ENCODE data around the gene ACACB. TPM values are rescaled to one million over a fixed set of nuclear protein-coding genes. Genes with fewer than 3 reads are reported as not detected.
A peak's percentile ranks its signal among the peaks of the same experiment; 100 is the strongest.

Gene ACACB
- total and polyA plus RNA-seq, 12 donors: 12.8 to 241 (median 107) TPM

DNA sequence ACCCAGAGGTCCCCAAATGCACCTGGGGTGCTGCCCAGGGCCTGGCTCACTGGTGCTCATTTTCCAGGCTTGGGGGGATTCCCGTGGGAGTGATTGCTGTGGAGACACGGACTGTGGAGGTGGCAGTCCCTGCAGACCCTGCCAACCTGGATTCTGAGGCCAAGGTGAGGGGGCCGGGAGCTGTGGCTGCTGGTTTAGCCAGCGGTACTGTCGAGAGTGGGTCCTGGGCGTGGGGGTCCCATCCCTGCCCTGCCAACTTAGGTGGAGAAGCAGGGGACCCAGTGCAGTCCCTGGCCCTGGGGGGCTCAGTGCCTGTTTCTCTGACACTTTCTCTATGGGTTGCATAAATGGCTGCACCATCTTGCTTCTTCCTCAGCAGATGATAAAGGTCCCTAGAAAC is 141.8 kb downstream of the ACACB start:
- TF ChIP-seq, protein P1, sequence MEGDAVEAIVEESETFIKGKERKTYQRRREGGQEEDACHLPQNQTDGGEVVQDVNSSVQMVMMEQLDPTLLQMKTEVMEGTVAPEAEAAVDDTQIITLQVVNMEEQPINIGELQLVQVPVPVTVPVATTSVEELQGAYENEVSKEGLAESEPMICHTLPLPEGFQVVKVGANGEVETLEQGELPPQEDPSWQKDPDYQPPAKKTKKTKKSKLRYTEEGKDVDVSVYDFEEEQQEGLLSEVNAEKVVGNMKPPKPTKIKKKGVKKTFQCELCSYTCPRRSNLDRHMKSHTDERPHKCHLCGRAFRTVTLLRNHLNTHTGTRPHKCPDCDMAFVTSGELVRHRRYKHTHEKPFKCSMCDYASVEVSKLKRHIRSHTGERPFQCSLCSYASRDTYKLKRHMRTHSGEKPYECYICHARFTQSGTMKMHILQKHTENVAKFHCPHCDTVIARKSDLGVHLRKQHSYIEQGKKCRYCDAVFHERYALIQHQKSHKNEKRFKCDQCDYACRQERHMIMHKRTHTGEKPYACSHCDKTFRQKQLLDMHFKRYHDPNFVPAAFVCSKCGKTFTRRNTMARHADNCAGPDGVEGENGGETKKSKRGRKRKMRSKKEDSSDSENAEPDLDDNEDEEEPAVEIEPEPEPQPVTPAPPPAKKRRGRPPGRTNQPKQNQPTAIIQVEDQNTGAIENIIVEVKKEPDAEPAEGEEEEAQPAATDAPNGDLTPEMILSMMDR (IDR thresholded peaks at IDR 0.05): no peak
- WGBS, 2 donors: 84 to 89% methylated on average over 6 of the region's 6 CpGs
- Histone ChIP-seq H3K36me3 (peaks cover 3 to 100% (median 88%) of the 10 kb centered on the region in 9 donors), H3K27ac (no peak overlapping the region), H3K9me3 (peaks cover 0 to 16% (median 4%) of the 10 kb centered on the region in 11 donors), H3K4me1 (no peaks in the 10 kb centered on the region), H3K4me3 (no peak overlapping the region), H3K27me3 (no peaks in the 10 kb centered on the region)
- ATAC-seq: peak in 1 of 8 donors; percentile 9
- no peak for DNase-seq
- intact Hi-C loops (cut with DNase I): no loop called here

DNA sequence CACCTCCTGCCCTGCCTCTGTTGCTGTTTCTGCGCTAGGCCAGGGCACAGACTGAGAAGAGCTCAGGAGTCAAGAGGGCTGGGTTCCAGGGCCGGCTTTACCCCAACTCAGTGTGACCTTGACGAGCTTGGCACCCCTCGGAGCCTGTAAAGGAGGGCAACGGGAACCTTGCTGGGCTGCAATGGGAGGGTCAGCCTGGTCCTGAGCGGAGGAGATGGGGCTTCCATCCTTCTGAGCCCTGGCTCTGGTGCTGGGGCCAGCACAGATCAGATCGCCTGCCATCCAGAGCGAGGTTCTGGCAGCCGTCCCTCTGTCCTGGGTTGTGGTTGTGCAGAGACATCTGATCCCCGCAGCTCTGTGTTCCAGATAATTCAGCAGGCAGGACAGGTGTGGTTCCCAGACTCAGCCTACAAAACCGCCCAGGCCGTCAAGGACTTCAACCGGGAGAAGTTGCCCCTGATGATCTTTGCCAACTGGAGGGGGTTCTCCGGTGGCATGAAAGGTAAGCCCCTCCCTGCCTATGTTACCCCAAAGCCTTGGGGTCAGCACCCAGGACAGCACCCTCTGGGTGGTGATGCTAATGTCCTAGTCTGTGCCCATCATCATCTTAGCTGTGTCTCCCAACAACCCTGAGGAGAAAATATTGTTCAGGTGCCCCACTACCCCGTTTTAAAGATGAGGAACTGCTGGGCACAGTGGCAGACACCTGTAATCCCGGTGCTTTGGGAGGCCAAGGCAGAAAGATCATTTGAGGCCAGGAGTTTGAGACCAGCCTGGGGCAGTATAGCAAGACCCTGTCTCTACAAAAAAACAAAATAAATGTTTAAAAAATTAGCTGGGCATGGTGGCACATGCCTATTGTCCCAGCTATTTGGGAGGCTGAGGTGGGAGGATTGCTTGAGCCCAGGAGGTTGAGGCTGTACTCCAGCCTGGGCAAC is 142.5 kb downstream of the ACACB start:
- peaks cover 0 to 16% (median 0%) of the 10 kb centered on the region in 11 donors for H3K9me3 ChIP-seq
- no peaks in the 10 kb centered on the region for H3K4me1 ChIP-seq
- no peak overlapping the region for H3K4me3 ChIP-seq
- ATAC-seq (peak in 1 of 8 donors; percentile 13), DNase-seq (no peak)
- H3K27me3 ChIP-seq: no peaks in the 10 kb centered on the region
- H3K27ac ChIP-seq: no peak overlapping the region
- TF ChIP-seq, protein P1 (IDR thresholded peaks at IDR 0.05): no peak
- 79 to 80% methylated on average over 16 of the region's 16 CpGs for WGBS, 2 donors
- intact Hi-C loops (cut with DNase I): no loop called here
- peaks cover 3 to 100% (median 88%) of the 10 kb centered on the region in 9 donors for H3K36me3 ChIP-seq

DNA sequence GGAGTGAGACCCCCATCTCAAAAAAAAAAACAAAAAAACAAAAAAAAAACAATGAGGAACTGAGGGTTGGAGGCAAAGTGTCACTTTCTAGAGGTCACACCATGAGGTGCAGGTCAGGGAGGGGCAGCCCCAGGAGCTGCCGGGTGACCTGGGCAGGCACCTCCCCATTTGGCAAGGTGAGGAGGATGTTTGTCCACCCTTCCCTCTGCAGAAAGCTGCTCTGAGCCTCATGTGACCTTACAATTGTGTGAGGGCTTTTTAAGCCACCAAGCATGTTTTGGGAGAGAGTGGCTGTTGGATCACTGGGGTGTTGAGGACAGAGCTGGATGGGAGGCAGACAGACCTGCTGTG is 143.1 kb downstream of the ACACB start:
- TF ChIP-seq, protein P1 (IDR thresholded peaks at IDR 0.05): no peak
- Histone ChIP-seq H3K36me3 (peaks cover 0 to 100% (median 88%) of the 10 kb centered on the region in 9 donors), H3K27me3 (no peaks in the 10 kb centered on the region), H3K4me1 (peaks cover 0 to 3% (median 0%) of the 10 kb centered on the region in 9 donors), H3K4me3 (no peak overlapping the region), H3K27ac (no peak overlapping the region), H3K9me3 (peaks cover 0 to 13% (median 0%) of the 10 kb centered on the region in 11 donors)
- ATAC-seq: no peak
- WGBS, 2 donors: 70 to 83% methylated on average over 1 of the region's 1 CpG
- DNase-seq: no peak
- intact Hi-C loops (cut with DNase I): no loop called here

DNA sequence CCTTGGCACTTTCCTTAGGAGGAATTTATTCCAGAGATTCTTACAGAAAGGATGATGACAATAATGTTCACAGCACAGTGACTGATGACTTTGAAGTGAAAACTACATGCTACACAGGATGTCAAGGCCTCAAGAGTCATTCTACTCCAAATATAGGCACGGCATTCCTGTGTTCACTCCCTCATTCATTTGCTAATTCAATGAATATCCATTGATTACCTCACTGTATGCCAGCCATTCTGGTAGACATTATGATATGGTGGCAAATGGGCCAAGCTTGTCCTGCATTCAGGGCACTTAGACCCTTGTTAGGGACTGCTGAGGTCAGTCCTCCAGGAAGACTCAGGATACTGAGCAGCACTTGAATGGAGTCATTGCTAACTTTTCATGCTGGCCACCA is 144.7 kb downstream of the ACACB start:
- ATAC-seq (no peak), DNase-seq (no peak)
- Histone ChIP-seq H3K4me1 (peaks cover 0 to 7% (median 0%) of the 10 kb centered on the region in 9 donors), H3K36me3 (peaks cover 0 to 100% (median 89%) of the 10 kb centered on the region in 9 donors), H3K4me3 (no peak overlapping the region), H3K9me3 (peaks cover 0 to 13% (median 0%) of the 10 kb centered on the region in 11 donors), H3K27me3 (no peaks in the 10 kb centered on the region), H3K27ac (no peak overlapping the region)
- WGBS, 2 donors: 89 to 90% methylated on average over 1 of the region's 1 CpG
- intact Hi-C loops (cut with DNase I): loop anchor here in 2 of 10 donors (5.0 kb wide), 1 partner anchor 126 kb away; no protein-coding TSS in a partner anchor
- TF ChIP-seq, protein P1 (IDR thresholded peaks at IDR 0.05): no peak

Data from heart right ventricle (tissue), 16 donors.